H1 (cell line): Measurements from ENCODE around the gene PPP1R14B. TPM values are rescaled to one million over a fixed set of nuclear protein-coding genes. Genes with fewer than 3 reads are reported as not detected.
A peak's percentile ranks its signal among the peaks of the same experiment; 100 is the strongest.

Experiments
- CTCF ChIA-PET: fragments of 300-600 bp; sonication (Branson Sonifier 250); formaldehyde crosslinking; loops from one replicate; lab custom pipeline; 2021; ENCODE audit not compliant: partially characterized antibody; lab: Charles Lee
- POLR2A ChIA-PET: fragments of 300-600 bp; sonication (Branson Sonifier 250); formaldehyde crosslinking; loops from one replicate; lab custom pipeline; 2021; ENCODE audit warnings: inconsistent platforms; ENCODE audit not compliant: partially characterized antibody; lab: Charles Lee
- DNase-seq, 2 experiments: peaks; one replicate each; pipeline versions ENCODE4 v3.0.0 to v3.0.0-alpha.2; 2010 to 2022; ENCODE audit warnings: low spot score in 2 of 2, low read depth in 1 of 2, mixed read lengths in 1 of 2
- FAIRE-seq: peaks from 2 replicates; lab custom pipeline; 2011; peaks lifted over from hg19 to GRCh38; lab: Jason Lieb, UNC
- H2AFZ ChIP-seq: 2 replicates; pipeline ENCODE4 v1.8.1; 2012; ENCODE audit warnings: low read length, inconsistent platforms
- H2AK5ac ChIP-seq: 2 replicates; pipeline ENCODE4 v1.6.1; 2013; ENCODE audit warnings: low read depth, low read length
- H2BK120ac ChIP-seq: replicated peaks from 2 replicates; pipeline ENCODE3; 2013; ENCODE audit warnings: low read depth, low read length, inconsistent platforms
- H2BK12ac ChIP-seq: 2 replicates; pipeline ENCODE4 v1.6.1; 2013; ENCODE audit warnings: low read depth, low read length
- H2BK15ac ChIP-seq: 2 replicates; pipeline ENCODE4 v1.6.1; 2013; ENCODE audit warnings: low read length
- H2BK20ac ChIP-seq: 2 replicates; pipeline ENCODE4 v1.6.1; 2013; ENCODE audit warnings: low read length
- H2BK5ac ChIP-seq: 2 replicates; pipeline ENCODE4 v1.6.1; 2013; ENCODE audit warnings: low read depth, low read length
- H3K14ac ChIP-seq: 2 replicates; pipeline ENCODE4 v1.6.1; 2013; ENCODE audit warnings: inconsistent platforms; ENCODE audit not compliant: insufficient read length
- H3K18ac ChIP-seq: 2 replicates; pipeline ENCODE4 v1.6.1; 2013; ENCODE audit warnings: low read length; ENCODE audit errors: extremely low read depth
- H3K23ac ChIP-seq: 2 replicates; pipeline ENCODE4 v1.6.1; 2013; ENCODE audit warnings: inconsistent platforms; ENCODE audit not compliant: insufficient read length
- H3K23me2 ChIP-seq: 2 replicates; pipeline ENCODE4 v1.6.1; 2013; ENCODE audit warnings: low read depth, low read length
- H3K27ac ChIP-seq: 2 replicates; pipeline ENCODE4 v1.6.1; 2011; ENCODE audit warnings: low read depth, low read length, inconsistent platforms
- H3K27me3 ChIP-seq, 4 experiments: replicated peaks in 1 of 4; 1 replicate in 1 of 4; 2 replicates in 3 of 4; pipeline versions ENCODE4 v1.6.1 to v1.8.1; 2011 to 2013; ENCODE audit warnings: low read length in 3 of 4, mild to moderate bottlenecking in 3 of 4, inconsistent platforms in 2 of 4, mixed read lengths in 2 of 4, moderate library complexity in 1 of 4; ENCODE audit not compliant: control insufficient read depth in 3 of 4, insufficient read depth in 3 of 4; ENCODE audit errors: extremely low read depth in 1 of 4
- H3K36me3 ChIP-seq, 4 experiments: 2 replicates each; pipeline versions ENCODE4 v1.6.1 to v1.8.1; 2011 to 2013; ENCODE audit warnings: mild to moderate bottlenecking in 4 of 4, low read length in 3 of 4, moderate library complexity in 2 of 4, control low read depth in 1 of 4, inconsistent platforms in 1 of 4; ENCODE audit not compliant: insufficient read depth in 4 of 4, control insufficient read depth in 2 of 4
- H3K4ac ChIP-seq: replicated peaks from 2 replicates; pipeline ENCODE3; 2013; ENCODE audit warnings: low read length, low read depth, mixed read lengths, inconsistent platforms; ENCODE audit not compliant: insufficient read length
- H3K4me1 ChIP-seq, 4 experiments: replicated peaks in 1 of 4; 1 replicate in 1 of 4; 2 replicates in 3 of 4; pipeline versions ENCODE4 v1.6.1 to v1.8.1; 2011 to 2013; ENCODE audit warnings: low read length in 3 of 4, inconsistent platforms in 2 of 4, mixed read lengths in 1 of 4; ENCODE audit not compliant: insufficient read depth in 4 of 4, control insufficient read depth in 3 of 4
- H3K4me2 ChIP-seq, 2 experiments: 2 replicates each; pipeline versions ENCODE4 v1.6.1 to v1.8.1; 2011 to 2013; ENCODE audit warnings: low read depth in 2 of 2, low read length in 2 of 2, control low read depth in 1 of 2, inconsistent platforms in 1 of 2, mild to moderate bottlenecking in 1 of 2; ENCODE audit not compliant: insufficient read depth in 1 of 2
- H3K4me3 ChIP-seq, 4 experiments: fragments of 200-600, 300-600 bp in 1 of 4; sonication (generic), shearing (Covaris generic), sonication (Bioruptor Twin) in 1 of 4; 2 replicates each; pipeline versions ENCODE4 v1.5.1 to v1.8.1; 2011 to 2016; ENCODE audit warnings: low read length in 4 of 4, low read depth in 3 of 4, control low read depth in 2 of 4, inconsistent platforms in 2 of 4, mild to moderate bottlenecking in 2 of 4, mixed read lengths in 1 of 4, moderate library complexity in 1 of 4; ENCODE audit not compliant: insufficient read depth in 2 of 4; ENCODE audit errors: extremely low read depth in 1 of 4
- H3K56ac ChIP-seq: replicated peaks from 2 replicates; pipeline ENCODE3; 2013; ENCODE audit warnings: low read depth, mild to moderate bottlenecking, mixed read lengths, low read length, inconsistent platforms; ENCODE audit not compliant: insufficient read length
- H3K79me1 ChIP-seq: 2 replicates; pipeline ENCODE4 v1.6.1; 2013; ENCODE audit warnings: low read depth, low read length, control low read depth
- H3K79me2 ChIP-seq, 2 experiments: 2 replicates each; pipeline versions ENCODE4 v1.6.1 to v1.8.1; 2012 to 2013; ENCODE audit warnings: low read length in 2 of 2, mild to moderate bottlenecking in 2 of 2, inconsistent platforms in 1 of 2; ENCODE audit not compliant: insufficient read depth in 2 of 2, control insufficient read depth in 1 of 2
- H3K9ac ChIP-seq, 4 experiments: replicated peaks in 1 of 4; 1 replicate in 1 of 4; 2 replicates in 3 of 4; pipeline versions ENCODE4 v1.6.1 to v1.8.1; 2011 to 2013; ENCODE audit warnings: low read depth in 3 of 4, low read length in 3 of 4, control low read depth in 2 of 4, mild to moderate bottlenecking in 2 of 4, moderate library complexity in 2 of 4, inconsistent platforms in 1 of 4; ENCODE audit errors: extremely low read depth in 1 of 4
- H3K9me3 ChIP-seq, 2 experiments: 2 replicates each; pipeline versions ENCODE4 v1.6.1 to v1.8.1; 2012 to 2013; ENCODE audit warnings: mild to moderate bottlenecking in 2 of 2, moderate library complexity in 2 of 2, control low read depth in 1 of 2, inconsistent platforms in 1 of 2, low read depth in 1 of 2, low read length in 1 of 2, mixed read lengths in 1 of 2; ENCODE audit not compliant: insufficient read depth in 2 of 2
- H4K20me1 ChIP-seq, 2 experiments: replicated peaks in 1 of 2; 2 replicates each; pipeline versions ENCODE3 to v1.8.1; 2011 to 2013; ENCODE audit warnings: inconsistent platforms in 2 of 2, low read length in 2 of 2, mild to moderate bottlenecking in 1 of 2; ENCODE audit not compliant: insufficient read depth in 2 of 2, control insufficient read depth in 1 of 2
- H4K5ac ChIP-seq: 2 replicates; pipeline ENCODE4 v1.6.1; 2013; ENCODE audit warnings: low read length, low read depth, mixed read lengths, inconsistent platforms; ENCODE audit not compliant: insufficient read length
- H4K8ac ChIP-seq: 2 replicates; pipeline ENCODE4 v1.8.0; 2013; ENCODE audit warnings: mild to moderate bottlenecking, moderate library complexity, low read length, inconsistent platforms; ENCODE audit not compliant: insufficient read depth; ENCODE audit errors: extremely low read depth
- H4K91ac ChIP-seq: replicated peaks from 2 replicates; pipeline ENCODE3; 2013; ENCODE audit warnings: low read length, mixed read lengths, inconsistent platforms; ENCODE audit not compliant: insufficient read length
- WGBS, 2 experiments: shearing (Covaris generic) in 1 of 2; methylation state at CpG; one replicate each; pipeline versions ENCODE4 v1.1.6 to v1.1.7; 2013 to 2015; ENCODE audit warnings: low lambda C conversion rate in 2 of 2, mixed read lengths in 2 of 2, inconsistent platforms in 1 of 2, low coverage in 1 of 2, missing lambda C conversion rate in 1 of 2; ENCODE audit not compliant: insufficient replicate concordance in 2 of 2, insufficient coverage in 1 of 2, insufficient read length in 1 of 2; ENCODE audit errors: extremely low coverage in 1 of 2, missing lambda C conversion rate in 1 of 2; 5-methylcytosine and 5-hydroxymethylcytosine counted together
- polyA plus RNA-seq, 7 experiments: library from polyadenylated mRNA; depleted of rRNA in 3 of 7; stranded (reverse) in 5 of 7; unstranded in 2 of 7; fragments of >200 nt in 5 of 7; fragments of 200-250 nt in 2 of 7; gene quantifications; 1 replicate in 5 of 7; 2 replicates in 1 of 7; 4 replicates in 1 of 7; pipeline versions ENCODE4 v1.2.1 to v1.2.3, GENCODE V29; 2011 to 2013; ENCODE audit warnings: missing spikeins in 2 of 7, mixed read lengths in 2 of 7
- total RNA-seq: library from RNA; stranded (reverse); fragmentation: NEBNext Ultra II Directional; extraction: Animal tissue kit (Norgen Biotek cat#: 25700); gene quantifications from 2 replicates; pipeline ENCODE4 v1.2.1, GENCODE V29; 2021

Gene PPP1R14B
- total and polyA plus RNA-seq, 2 of the 8 experiments (the other 6 are each of a cell fraction or from before 2014, with no cell fraction given): 265 to 419 TPM

DNA sequence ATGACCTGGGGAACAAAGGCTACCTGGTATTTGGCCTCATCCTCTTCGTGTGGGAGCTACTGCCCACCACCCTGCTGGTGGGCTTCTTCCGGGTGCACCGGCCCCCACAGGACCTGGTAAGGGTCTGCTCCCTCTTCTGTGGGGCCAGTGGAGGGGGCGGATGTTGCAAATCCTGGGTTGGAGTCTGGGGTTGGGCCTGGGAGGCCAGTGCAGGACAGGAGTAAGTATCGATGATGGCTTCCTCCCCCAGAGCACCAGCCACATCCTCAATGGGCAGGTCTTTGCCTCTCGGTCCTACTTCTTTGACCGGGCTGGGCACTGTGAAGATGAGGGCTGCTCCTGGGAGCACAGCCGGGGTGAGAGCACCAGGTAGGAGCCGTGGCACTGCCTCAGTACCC, 41.6 kb upstream of the PPP1R14B start:
- Histone ChIP-seq H4K8ac (no peak overlapping the region), H3K23ac (no peak overlapping the region), H2BK20ac (no peak overlapping the region), H3K27ac (no peak overlapping the region), H2BK15ac (no peak overlapping the region), H2AFZ (no peak overlapping the region), H3K4me2 (no peak overlapping the region), H3K27me3 (peaks cover 33 to 44% (median 42%) of the 10 kb centered on the region in 4 experiments), H3K36me3 (peaks cover 0 to 9% (median 0%) of the 10 kb centered on the region in 4 experiments; a peak in 1 of 8 replicates), H3K56ac (no peak overlapping the region), H3K4ac (no peak overlapping the region), H3K9me3 (no peaks in the 10 kb centered on the region), H4K20me1 (peaks cover 5 to 17% of the 10 kb centered on the region in 2 experiments), H3K9ac (no peak overlapping the region), H4K91ac (no peak overlapping the region), H3K79me1 (no peaks in the 10 kb centered on the region), H2BK5ac (0 out of 2 replicates have a peak overlapping the region, but pooled peaks have one; percentile 44), H3K4me3 (no peak overlapping the region), H4K5ac (no peak overlapping the region), H3K4me1 (peaks cover 0 to 14% (median 7%) of the 10 kb centered on the region in 4 experiments; a peak in 5 of 7 replicates), H2AK5ac (no peak overlapping the region), H2BK120ac (no peak overlapping the region), H3K23me2 (peaks cover 15% of the 10 kb centered on the region; the same call in 1 of the 2 replicates), H3K18ac (no peak overlapping the region), H2BK12ac (no peak overlapping the region), H3K14ac (no peak overlapping the region), H3K79me2 (no peaks in the 10 kb centered on the region)
- ChIA-PET CTCF (interaction anchor here (1.5 to 11.4 kb wide), 2 partner anchors 14 to 24 kb away, joined by 4 to 134 read pairs; partner anchors contain the start of genes CATSPERZ and ESRRA), POLR2A (interaction anchor here (0.9 to 1.2 kb wide), 2 partner anchors 13 to 43 kb away, joined by 3 to 4 read pairs; no protein-coding TSS in a partner anchor)
- 87% methylated on average over 9 of the region's 9 CpGs; no CpG with 5 or more reads in 1 of the 2 experiments for WGBS, 2 experiments
- DNase-seq: no peak
- FAIRE-seq: no peak
